Measurements from ENCODE around the gene NFKBIZ.

DNA sequence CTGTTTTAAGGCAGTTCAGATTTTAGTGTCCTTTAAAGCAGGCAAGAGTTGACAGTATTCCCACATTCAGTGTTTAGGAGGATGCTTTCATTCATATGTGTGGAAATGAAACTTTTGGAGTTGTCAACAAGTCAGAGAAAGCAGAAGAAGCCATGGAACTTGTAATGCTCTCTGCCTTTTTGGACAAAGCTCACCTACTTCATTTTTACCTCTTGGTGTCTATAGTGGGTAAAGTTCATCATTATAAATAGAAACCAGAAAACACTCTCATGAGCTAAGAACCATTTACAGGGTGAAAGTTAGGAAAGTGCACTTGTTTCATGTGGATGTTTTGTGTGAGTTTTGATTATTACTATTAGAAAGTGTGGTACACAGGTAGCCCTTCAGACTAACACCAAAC, 9.2 kb upstream of the NFKBIZ start:
- TF ChIP-seq, protein P1, sequence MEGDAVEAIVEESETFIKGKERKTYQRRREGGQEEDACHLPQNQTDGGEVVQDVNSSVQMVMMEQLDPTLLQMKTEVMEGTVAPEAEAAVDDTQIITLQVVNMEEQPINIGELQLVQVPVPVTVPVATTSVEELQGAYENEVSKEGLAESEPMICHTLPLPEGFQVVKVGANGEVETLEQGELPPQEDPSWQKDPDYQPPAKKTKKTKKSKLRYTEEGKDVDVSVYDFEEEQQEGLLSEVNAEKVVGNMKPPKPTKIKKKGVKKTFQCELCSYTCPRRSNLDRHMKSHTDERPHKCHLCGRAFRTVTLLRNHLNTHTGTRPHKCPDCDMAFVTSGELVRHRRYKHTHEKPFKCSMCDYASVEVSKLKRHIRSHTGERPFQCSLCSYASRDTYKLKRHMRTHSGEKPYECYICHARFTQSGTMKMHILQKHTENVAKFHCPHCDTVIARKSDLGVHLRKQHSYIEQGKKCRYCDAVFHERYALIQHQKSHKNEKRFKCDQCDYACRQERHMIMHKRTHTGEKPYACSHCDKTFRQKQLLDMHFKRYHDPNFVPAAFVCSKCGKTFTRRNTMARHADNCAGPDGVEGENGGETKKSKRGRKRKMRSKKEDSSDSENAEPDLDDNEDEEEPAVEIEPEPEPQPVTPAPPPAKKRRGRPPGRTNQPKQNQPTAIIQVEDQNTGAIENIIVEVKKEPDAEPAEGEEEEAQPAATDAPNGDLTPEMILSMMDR (IDR thresholded peaks at IDR 0.05): no peak
- TF ChIP-seq POLR2A (IDR thresholded peaks at IDR 0.05): no peak

Measured in thyroid gland (tissue), 4 donors.